Peyer's patch (tissue), 4 donors: ENCODE results near the gene NYAP1.
"Not testable (repeated sequence)": the region's sequence is repeated elsewhere in the genome, so short reads cannot be mapped to it uniquely, and the experiment has no call there.

Experiments used
- POLR2A ChIP-seq, 2 donors: fragments of 450-650 bp; IDR thresholded peaks; one replicate each; pipeline ENCODE4 v1.5.1; 2017; ENCODE audit warnings: antibody characterized with exemption in 2 of 2, mild to moderate bottlenecking in 2 of 2, moderate library complexity in 2 of 2
- TF ChIP-seq, protein P1 (sequence below), 6 experiments: fragments of 450-650 bp in 4 of 6; fragments of 200-600 bp in 2 of 6; sonication (generic) in 1 of 6; IDR thresholded peaks; one replicate each; pipeline ENCODE4 v1.5.1; 2017 to 2019; ENCODE audit warnings: antibody characterized with exemption in 6 of 6, mild to moderate bottlenecking in 3 of 6, moderate library complexity in 1 of 6

DNA sequence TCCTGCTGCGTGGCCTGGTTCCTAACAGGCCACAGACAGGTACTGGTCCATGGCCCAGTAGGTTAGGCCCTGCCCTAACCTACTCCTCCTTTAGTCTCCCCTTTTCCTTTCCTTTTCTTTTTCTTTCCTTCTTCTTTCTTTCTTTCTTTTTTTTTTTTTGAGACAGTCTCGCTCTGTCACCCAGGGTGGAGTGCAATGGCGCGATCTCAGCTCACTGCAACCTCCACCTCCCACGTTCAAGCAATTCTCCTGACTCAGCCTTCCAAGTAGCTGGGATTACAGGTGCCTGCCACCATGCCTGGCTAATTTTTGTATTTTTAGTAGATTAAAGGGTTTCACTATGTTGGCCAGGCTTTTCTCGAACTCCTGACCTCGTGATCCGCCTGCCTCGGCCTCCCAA lies 52.3 kb downstream of the NYAP1 start:
- TF ChIP-seq, protein P1, sequence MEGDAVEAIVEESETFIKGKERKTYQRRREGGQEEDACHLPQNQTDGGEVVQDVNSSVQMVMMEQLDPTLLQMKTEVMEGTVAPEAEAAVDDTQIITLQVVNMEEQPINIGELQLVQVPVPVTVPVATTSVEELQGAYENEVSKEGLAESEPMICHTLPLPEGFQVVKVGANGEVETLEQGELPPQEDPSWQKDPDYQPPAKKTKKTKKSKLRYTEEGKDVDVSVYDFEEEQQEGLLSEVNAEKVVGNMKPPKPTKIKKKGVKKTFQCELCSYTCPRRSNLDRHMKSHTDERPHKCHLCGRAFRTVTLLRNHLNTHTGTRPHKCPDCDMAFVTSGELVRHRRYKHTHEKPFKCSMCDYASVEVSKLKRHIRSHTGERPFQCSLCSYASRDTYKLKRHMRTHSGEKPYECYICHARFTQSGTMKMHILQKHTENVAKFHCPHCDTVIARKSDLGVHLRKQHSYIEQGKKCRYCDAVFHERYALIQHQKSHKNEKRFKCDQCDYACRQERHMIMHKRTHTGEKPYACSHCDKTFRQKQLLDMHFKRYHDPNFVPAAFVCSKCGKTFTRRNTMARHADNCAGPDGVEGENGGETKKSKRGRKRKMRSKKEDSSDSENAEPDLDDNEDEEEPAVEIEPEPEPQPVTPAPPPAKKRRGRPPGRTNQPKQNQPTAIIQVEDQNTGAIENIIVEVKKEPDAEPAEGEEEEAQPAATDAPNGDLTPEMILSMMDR (IDR thresholded peaks at IDR 0.05) = not testable (repeated sequence)
- TF ChIP-seq POLR2A (IDR thresholded peaks at IDR 0.05) = not testable (repeated sequence)
